Neural cell (in vitro differentiated cells): ENCODE measurements around the gene ACOT8.

Source experiments
- EP300 ChIP-seq: fragments of 450-650 bp; conservative IDR thresholded peaks from 2 replicates; pipeline ENCODE4 v1.6.1; 2014; ENCODE audit warnings: antibody characterized with exemption, mild to moderate bottlenecking, moderate library complexity; ENCODE audit not compliant: poor library complexity, severe bottlenecking
- EZH2 ChIP-seq: fragments of 200-600, 300-800 bp; shearing (Covaris generic), sonication (generic); IDR thresholded peaks from 2 replicates; pipeline ENCODE4 v1.6.1; 2014; ENCODE audit warnings: antibody characterized with exemption, low read length, borderline replicate concordance, mild to moderate bottlenecking; ENCODE audit not compliant: insufficient read depth, poor library complexity, severe bottlenecking
- POLR2AphosphoS5 ChIP-seq: IDR thresholded peaks from 2 replicates; pipeline ENCODE4 v1.6.1; 2012
- RAD21 ChIP-seq: fragments of 450-650 bp; conservative IDR thresholded peaks from 2 replicates; pipeline ENCODE4 v1.6.1; 2014; ENCODE audit warnings: antibody characterized with exemption, mild to moderate bottlenecking, moderate library complexity
- SMC3 ChIP-seq: fragments of 450-650 bp; conservative IDR thresholded peaks from 2 replicates; pipeline ENCODE4 v1.6.1; 2014; ENCODE audit warnings: antibody characterized with exemption, mild to moderate bottlenecking, moderate library complexity; ENCODE audit not compliant: poor library complexity
- TAF1 ChIP-seq: IDR thresholded peaks from 2 replicates; pipeline ENCODE4 v1.6.1; 2012; ENCODE audit warnings: low read depth
- TF ChIP-seq, protein P1 (sequence below): fragments of 450-650 bp; IDR thresholded peaks from 2 replicates; pipeline ENCODE4 v1.5.1; 2014; ENCODE audit warnings: antibody characterized with exemption, mild to moderate bottlenecking, moderate library complexity; ENCODE audit not compliant: poor library complexity, severe bottlenecking
- TF ChIP-seq, protein P2 (sequence below): IDR thresholded peaks from 2 replicates; pipeline ENCODE4 v1.6.1; 2012; ENCODE audit warnings: borderline replicate concordance

DNA sequence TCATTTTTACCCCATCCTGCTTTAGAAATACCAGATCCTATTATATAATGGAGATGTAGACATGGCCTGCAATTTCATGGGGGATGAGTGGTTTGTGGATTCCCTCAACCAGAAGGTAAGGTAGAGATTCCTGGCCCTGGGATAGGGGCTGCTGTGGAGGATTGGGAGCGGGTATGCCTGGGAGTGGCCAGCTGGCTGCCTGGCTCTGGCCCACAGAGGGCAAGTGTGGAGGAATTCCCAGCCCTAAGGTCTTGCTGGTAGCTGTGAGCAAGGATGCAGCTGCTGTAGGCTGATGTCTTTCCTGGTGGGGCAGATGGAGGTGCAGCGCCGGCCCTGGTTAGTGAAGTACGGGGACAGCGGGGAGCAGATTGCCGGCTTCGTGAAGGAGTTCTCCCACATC lies 40.5 kb upstream of the ACOT8 start:
- TF ChIP-seq, protein P1, sequence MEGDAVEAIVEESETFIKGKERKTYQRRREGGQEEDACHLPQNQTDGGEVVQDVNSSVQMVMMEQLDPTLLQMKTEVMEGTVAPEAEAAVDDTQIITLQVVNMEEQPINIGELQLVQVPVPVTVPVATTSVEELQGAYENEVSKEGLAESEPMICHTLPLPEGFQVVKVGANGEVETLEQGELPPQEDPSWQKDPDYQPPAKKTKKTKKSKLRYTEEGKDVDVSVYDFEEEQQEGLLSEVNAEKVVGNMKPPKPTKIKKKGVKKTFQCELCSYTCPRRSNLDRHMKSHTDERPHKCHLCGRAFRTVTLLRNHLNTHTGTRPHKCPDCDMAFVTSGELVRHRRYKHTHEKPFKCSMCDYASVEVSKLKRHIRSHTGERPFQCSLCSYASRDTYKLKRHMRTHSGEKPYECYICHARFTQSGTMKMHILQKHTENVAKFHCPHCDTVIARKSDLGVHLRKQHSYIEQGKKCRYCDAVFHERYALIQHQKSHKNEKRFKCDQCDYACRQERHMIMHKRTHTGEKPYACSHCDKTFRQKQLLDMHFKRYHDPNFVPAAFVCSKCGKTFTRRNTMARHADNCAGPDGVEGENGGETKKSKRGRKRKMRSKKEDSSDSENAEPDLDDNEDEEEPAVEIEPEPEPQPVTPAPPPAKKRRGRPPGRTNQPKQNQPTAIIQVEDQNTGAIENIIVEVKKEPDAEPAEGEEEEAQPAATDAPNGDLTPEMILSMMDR: no peak
- TF ChIP-seq, protein P2, sequence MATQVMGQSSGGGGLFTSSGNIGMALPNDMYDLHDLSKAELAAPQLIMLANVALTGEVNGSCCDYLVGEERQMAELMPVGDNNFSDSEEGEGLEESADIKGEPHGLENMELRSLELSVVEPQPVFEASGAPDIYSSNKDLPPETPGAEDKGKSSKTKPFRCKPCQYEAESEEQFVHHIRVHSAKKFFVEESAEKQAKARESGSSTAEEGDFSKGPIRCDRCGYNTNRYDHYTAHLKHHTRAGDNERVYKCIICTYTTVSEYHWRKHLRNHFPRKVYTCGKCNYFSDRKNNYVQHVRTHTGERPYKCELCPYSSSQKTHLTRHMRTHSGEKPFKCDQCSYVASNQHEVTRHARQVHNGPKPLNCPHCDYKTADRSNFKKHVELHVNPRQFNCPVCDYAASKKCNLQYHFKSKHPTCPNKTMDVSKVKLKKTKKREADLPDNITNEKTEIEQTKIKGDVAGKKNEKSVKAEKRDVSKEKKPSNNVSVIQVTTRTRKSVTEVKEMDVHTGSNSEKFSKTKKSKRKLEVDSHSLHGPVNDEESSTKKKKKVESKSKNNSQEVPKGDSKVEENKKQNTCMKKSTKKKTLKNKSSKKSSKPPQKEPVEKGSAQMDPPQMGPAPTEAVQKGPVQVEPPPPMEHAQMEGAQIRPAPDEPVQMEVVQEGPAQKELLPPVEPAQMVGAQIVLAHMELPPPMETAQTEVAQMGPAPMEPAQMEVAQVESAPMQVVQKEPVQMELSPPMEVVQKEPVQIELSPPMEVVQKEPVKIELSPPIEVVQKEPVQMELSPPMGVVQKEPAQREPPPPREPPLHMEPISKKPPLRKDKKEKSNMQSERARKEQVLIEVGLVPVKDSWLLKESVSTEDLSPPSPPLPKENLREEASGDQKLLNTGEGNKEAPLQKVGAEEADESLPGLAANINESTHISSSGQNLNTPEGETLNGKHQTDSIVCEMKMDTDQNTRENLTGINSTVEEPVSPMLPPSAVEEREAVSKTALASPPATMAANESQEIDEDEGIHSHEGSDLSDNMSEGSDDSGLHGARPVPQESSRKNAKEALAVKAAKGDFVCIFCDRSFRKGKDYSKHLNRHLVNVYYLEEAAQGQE: no peak
- TF ChIP-seq EZH2 (no peak), POLR2AphosphoS5 (no peak), EP300 (no peak), TAF1 (no peak), SMC3 (no peak), RAD21 (no peak)
